Liver (tissue), 9 donors: ENCODE measurements around the gene PTK7. TPM values are rescaled to one million over a fixed set of nuclear protein-coding genes. Genes with fewer than 3 reads are reported as not detected.

Source experiments
- DNase-seq: peaks from one replicate; pipeline ENCODE4 v3.0.0-alpha.2; 2017; ENCODE audit warnings: low spot score
- H3K27ac ChIP-seq, 2 donors: one replicate each; pipeline ENCODE4 v1.7.0; 2013; ENCODE audit warnings: inconsistent platforms in 2 of 2, low read length in 2 of 2, control low read depth in 1 of 2, low read depth in 1 of 2, mild to moderate bottlenecking in 1 of 2
- H3K27me3 ChIP-seq, 4 donors: one replicate each; pipeline versions ENCODE4 v1.6.1 to v1.7.0; 2013; ENCODE audit warnings: low read length in 3 of 4, inconsistent platforms in 1 of 4, mild to moderate bottlenecking in 1 of 4, moderate library complexity in 1 of 4; ENCODE audit not compliant: control insufficient read depth in 4 of 4, insufficient read depth in 4 of 4
- H3K36me3 ChIP-seq, 4 donors: one replicate each; pipeline versions ENCODE4 v1.6.1 to v1.7.0; 2013; ENCODE audit warnings: low read length in 3 of 4, mild to moderate bottlenecking in 3 of 4, low read depth in 1 of 4, moderate library complexity in 1 of 4; ENCODE audit not compliant: control insufficient read depth in 4 of 4, insufficient read depth in 3 of 4
- H3K4me1 ChIP-seq, 4 donors: one replicate each; pipeline versions ENCODE4 v1.6.1 to v1.7.0; 2013; ENCODE audit warnings: low read length in 3 of 4, mild to moderate bottlenecking in 3 of 4, moderate library complexity in 1 of 4; ENCODE audit not compliant: control insufficient read depth in 4 of 4, insufficient read depth in 4 of 4
- H3K4me3 ChIP-seq, 3 donors: one replicate each; pipeline versions ENCODE4 v1.6.1 to v1.7.0; 2013; ENCODE audit warnings: low read length in 3 of 3, control low read depth in 1 of 3, low read depth in 1 of 3, mild to moderate bottlenecking in 1 of 3
- H3K9ac ChIP-seq, 2 donors: one replicate each; pipeline ENCODE4 v1.7.0; 2013; ENCODE audit warnings: low read length in 2 of 2, mild to moderate bottlenecking in 2 of 2, moderate library complexity in 2 of 2, control low read depth in 1 of 2, low read depth in 1 of 2
- H3K9me3 ChIP-seq, 4 donors: one replicate each; pipeline versions ENCODE4 v1.6.1 to v1.7.0; 2013; ENCODE audit warnings: low read length in 3 of 4; ENCODE audit not compliant: control insufficient read depth in 4 of 4
- CTCF ChIP-seq: fragments of 150-350 bp; IDR thresholded peaks from 2 replicates; pipeline ENCODE4 v1.5.1; 2017; ENCODE audit warnings: improper control_type of control experiment, low read depth, low read length; ENCODE audit not compliant: missing input control
- EGR1 ChIP-seq, 2 donors: IDR thresholded peaks; 2 replicates each; pipeline ENCODE4 v1.6.1; 2016 to 2018; ENCODE audit warnings: antibody characterized with exemption in 2 of 2, low read depth in 2 of 2
- GABPA ChIP-seq, 2 donors: IDR thresholded peaks in 1 of 2; conservative IDR thresholded peaks in 1 of 2; 2 replicates each; pipeline ENCODE4 v1.6.1; 2016; ENCODE audit warnings: antibody characterized with exemption in 2 of 2, mild to moderate bottlenecking in 1 of 2, moderate library complexity in 1 of 2
- HNF4A ChIP-seq, 2 donors: conservative IDR thresholded peaks; 2 replicates each; pipeline ENCODE4 v1.6.1; 2016; ENCODE audit warnings: antibody characterized with exemption in 2 of 2, mild to moderate bottlenecking in 2 of 2
- HNF4G ChIP-seq: IDR thresholded peaks from 2 replicates; pipeline ENCODE4 v1.6.1; 2016; ENCODE audit warnings: antibody characterized with exemption
- JUND ChIP-seq, 2 donors: IDR thresholded peaks; 2 replicates each; pipeline ENCODE4 v1.6.1; 2016; ENCODE audit warnings: antibody characterized with exemption in 2 of 2
- NR2F2 ChIP-seq: IDR thresholded peaks from 2 replicates; pipeline ENCODE4 v1.6.1; 2016; ENCODE audit warnings: antibody characterized with exemption
- RXRA ChIP-seq, 2 donors: IDR thresholded peaks; 2 replicates each; pipeline ENCODE4 v1.6.1; 2017 to 2018; ENCODE audit warnings: antibody characterized with exemption in 2 of 2, mild to moderate bottlenecking in 1 of 2
- TAF1 ChIP-seq: conservative IDR thresholded peaks from 2 replicates; pipeline ENCODE4 v1.6.1; 2016; ENCODE audit warnings: antibody characterized with exemption, mild to moderate bottlenecking
- YY1 ChIP-seq: IDR thresholded peaks from 2 replicates; pipeline ENCODE4 v1.6.1; 2016; ENCODE audit warnings: antibody characterized with exemption, mild to moderate bottlenecking
- WGBS: extraction: QIAGEN DNeasy Blood & Tissue Kit; methylation state at CpG from one replicate; pipeline ENCODE4 v1.1.7; 2013; 5-methylcytosine and 5-hydroxymethylcytosine counted together
- polyA plus RNA-seq, 2 donors: library from polyadenylated mRNA; stranded (reverse) in 1 of 2; unstranded in 1 of 2; fragments of 200-250 nt in 1 of 2; fragments of >200 nt in 1 of 2; fragmentation: Nextera tagmentation in 1 of 2; extraction: Ambion mirVana in 1 of 2; gene quantifications; one replicate each; pipeline versions ENCODE4 v1.2.1 to v1.2.3, GENCODE V29; 2013 to 2015
- total RNA-seq, 2 donors: library from RNA; depleted of rRNA; stranded (reverse); fragments of >200 nt; gene quantifications; one replicate each; pipeline ENCODE4 v1.2.3, GENCODE V29; 2014
- TF ChIP-seq, protein P1 (sequence below): IDR thresholded peaks from 2 replicates; pipeline ENCODE4 v1.6.1; 2016; ENCODE audit warnings: antibody characterized with exemption, mild to moderate bottlenecking
- TF ChIP-seq, protein P2 (sequence below): IDR thresholded peaks from 2 replicates; pipeline ENCODE4 v1.6.1; 2016; ENCODE audit warnings: antibody characterized with exemption
- TF ChIP-seq, protein P3 (sequence below): IDR thresholded peaks from 2 replicates; pipeline ENCODE4 v1.6.1; 2016; ENCODE audit warnings: antibody characterized with exemption
- donor health status: healthy.
- donor health status: healthy.
- donor health status: healthy.
- donor health status: healthy.
- donor health status: healthy.

PTK7 gene
- total and polyA plus RNA-seq, 4 donors = 0.67 to 10.5 (median 1.3) TPM

GRCh38 chr6:43036712-43037111, 39.4 kb upstream of the PTK7 start (continued):
- no peak for TF ChIP-seq CTCF
- no peak for TF ChIP-seq YY1
- no peak for TF ChIP-seq RXRA (IDR thresholded peaks at IDR 0.05)
- TF ChIP-seq HNF4A (conservative IDR thresholded peaks at IDR 0.05) = no peak
- no peak for TF ChIP-seq TAF1
- no peak for TF ChIP-seq EGR1 (IDR thresholded peaks at IDR 0.05; ENCODE audit: low read depth in 2 of 2)
- TF ChIP-seq GABPA (IDR thresholded peaks at IDR 0.05 in 1 of 2, conservative IDR thresholded peaks at IDR 0.05 in 1 of 2) = no peak

GRCh38 chr6:43037197-43037596, 38.9 kb upstream of the PTK7 start:
- H3K9ac ChIP-seq = no peak overlapping the region
- no peak overlapping the region for H3K4me3 ChIP-seq
- H3K9me3 ChIP-seq = no peaks in the 10 kb centered on the region
- 85% methylated on average over 5 of the region's 5 CpGs for WGBS
- H3K27me3 ChIP-seq = no peaks in the 10 kb centered on the region
- no peak for DNase-seq
- peaks cover 0 to 52% (median 34%) of the 10 kb centered on the region in 4 donors for H3K36me3 ChIP-seq
- H3K4me1 ChIP-seq = peaks cover 2 to 12% (median 8%) of the 10 kb centered on the region in 4 donors
- H3K27ac ChIP-seq = no peak overlapping the region
- TF ChIP-seq HNF4G (no peak), NR2F2 (no peak)

- H3K4me1 ChIP-seq = peaks cover 2 to 12% (median 8%) of the 10 kb centered on the region in 4 donors
- H3K27me3 ChIP-seq = no peaks in the 10 kb centered on the region
- no peak overlapping the region for H3K27ac ChIP-seq
- no peak for TF ChIP-seq CTCF
- H3K9ac ChIP-seq = no peak overlapping the region
- no peak overlapping the region for H3K4me3 ChIP-seq
- H3K36me3 ChIP-seq = peaks cover 0 to 52% (median 36%) of the 10 kb centered on the region in 4 donors
- no peaks in the 10 kb centered on the region for H3K9me3 ChIP-seq
- 96% methylated on average over 9 of the region's 9 CpGs for WGBS
- no peak for DNase-seq
These were observed 38.4 kb upstream of the PTK7 start for GRCh38 chr6:43037706-43038105.

- DNase-seq = no peak
- WGBS = 89% methylated on average over 9 of the region's 9 CpGs
- TF ChIP-seq JUND (IDR thresholded peaks at IDR 0.05) (no peak), TAF1 (no peak), YY1 (no peak), HNF4G (no peak), RXRA (IDR thresholded peaks at IDR 0.05) (no peak), GABPA (IDR thresholded peaks at IDR 0.05 in 1 of 2, conservative IDR thresholded peaks at IDR 0.05 in 1 of 2) (no peak)
- TF ChIP-seq, protein P1, sequence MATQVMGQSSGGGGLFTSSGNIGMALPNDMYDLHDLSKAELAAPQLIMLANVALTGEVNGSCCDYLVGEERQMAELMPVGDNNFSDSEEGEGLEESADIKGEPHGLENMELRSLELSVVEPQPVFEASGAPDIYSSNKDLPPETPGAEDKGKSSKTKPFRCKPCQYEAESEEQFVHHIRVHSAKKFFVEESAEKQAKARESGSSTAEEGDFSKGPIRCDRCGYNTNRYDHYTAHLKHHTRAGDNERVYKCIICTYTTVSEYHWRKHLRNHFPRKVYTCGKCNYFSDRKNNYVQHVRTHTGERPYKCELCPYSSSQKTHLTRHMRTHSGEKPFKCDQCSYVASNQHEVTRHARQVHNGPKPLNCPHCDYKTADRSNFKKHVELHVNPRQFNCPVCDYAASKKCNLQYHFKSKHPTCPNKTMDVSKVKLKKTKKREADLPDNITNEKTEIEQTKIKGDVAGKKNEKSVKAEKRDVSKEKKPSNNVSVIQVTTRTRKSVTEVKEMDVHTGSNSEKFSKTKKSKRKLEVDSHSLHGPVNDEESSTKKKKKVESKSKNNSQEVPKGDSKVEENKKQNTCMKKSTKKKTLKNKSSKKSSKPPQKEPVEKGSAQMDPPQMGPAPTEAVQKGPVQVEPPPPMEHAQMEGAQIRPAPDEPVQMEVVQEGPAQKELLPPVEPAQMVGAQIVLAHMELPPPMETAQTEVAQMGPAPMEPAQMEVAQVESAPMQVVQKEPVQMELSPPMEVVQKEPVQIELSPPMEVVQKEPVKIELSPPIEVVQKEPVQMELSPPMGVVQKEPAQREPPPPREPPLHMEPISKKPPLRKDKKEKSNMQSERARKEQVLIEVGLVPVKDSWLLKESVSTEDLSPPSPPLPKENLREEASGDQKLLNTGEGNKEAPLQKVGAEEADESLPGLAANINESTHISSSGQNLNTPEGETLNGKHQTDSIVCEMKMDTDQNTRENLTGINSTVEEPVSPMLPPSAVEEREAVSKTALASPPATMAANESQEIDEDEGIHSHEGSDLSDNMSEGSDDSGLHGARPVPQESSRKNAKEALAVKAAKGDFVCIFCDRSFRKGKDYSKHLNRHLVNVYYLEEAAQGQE = no peak
- TF ChIP-seq, protein P2, sequence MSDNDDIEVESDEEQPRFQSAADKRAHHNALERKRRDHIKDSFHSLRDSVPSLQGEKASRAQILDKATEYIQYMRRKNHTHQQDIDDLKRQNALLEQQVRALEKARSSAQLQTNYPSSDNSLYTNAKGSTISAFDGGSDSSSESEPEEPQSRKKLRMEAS = no peak
- TF ChIP-seq, protein P3, sequence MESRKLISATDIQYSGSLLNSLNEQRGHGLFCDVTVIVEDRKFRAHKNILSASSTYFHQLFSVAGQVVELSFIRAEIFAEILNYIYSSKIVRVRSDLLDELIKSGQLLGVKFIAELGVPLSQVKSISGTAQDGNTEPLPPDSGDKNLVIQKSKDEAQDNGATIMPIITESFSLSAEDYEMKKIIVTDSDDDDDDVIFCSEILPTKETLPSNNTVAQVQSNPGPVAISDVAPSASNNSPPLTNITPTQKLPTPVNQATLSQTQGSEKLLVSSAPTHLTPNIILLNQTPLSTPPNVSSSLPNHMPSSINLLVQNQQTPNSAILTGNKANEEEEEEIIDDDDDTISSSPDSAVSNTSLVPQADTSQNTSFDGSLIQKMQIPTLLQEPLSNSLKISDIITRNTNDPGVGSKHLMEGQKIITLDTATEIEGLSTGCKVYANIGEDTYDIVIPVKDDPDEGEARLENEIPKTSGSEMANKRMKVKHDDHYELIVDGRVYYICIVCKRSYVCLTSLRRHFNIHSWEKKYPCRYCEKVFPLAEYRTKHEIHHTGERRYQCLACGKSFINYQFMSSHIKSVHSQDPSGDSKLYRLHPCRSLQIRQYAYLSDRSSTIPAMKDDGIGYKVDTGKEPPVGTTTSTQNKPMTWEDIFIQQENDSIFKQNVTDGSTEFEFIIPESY = no peak
These were observed 37.4 kb upstream of the PTK7 start for GRCh38 chr6:43038727-43039126.

More at GRCh38 chr6:43038727-43039126, 37.4 kb upstream of the PTK7 start:
- Histone ChIP-seq H3K27ac (no peak overlapping the region), H3K36me3 (peaks cover 0 to 54% (median 35%) of the 10 kb centered on the region in 4 donors), H3K27me3 (no peaks in the 10 kb centered on the region), H3K4me3 (no peak overlapping the region), H3K4me1 (peaks cover 2 to 12% (median 8%) of the 10 kb centered on the region in 4 donors), H3K9ac (no peak overlapping the region), H3K9me3 (no peaks in the 10 kb centered on the region)
